ENCODE data around the gene TIGD7.

The TIGD7 gene

DNA sequence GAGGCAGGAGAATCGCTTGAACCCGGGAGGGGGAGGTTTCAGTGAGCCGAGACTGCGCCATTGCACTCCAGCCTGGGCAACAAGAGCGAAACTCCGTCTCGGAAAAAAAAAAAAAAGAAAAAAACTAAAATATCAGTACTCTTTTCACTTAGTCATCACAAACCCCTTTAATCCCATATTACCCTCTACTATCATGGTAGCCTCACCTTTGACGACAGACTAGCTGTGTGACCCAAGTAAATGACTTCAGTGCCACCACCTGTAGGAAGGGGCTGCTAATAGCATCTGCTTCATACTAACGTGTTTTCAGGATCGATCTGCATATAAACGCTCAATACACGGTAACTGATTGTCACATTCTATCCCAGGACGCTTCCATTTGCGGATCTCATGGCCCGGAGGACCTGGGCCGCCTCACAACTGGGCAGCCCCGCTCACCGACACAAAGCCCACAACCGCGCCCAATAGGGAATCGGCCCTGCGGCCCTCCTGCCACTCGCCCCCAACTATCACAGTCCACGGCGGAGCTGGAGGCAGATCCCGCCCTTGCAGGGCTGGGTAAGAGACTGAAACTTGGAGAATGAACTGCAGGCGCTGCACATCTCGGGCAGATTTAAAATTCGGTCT, 23.0 kb downstream of the TIGD7 start:
- peak overlapping the region; percentile 98 for H3K4me3 ChIP-seq (replicated peaks; ENCODE audit: insufficient read depth, low read length)
- H3K27me3 ChIP-seq (ENCODE audit: insufficient read depth, poor library complexity, severe bottlenecking), result no peaks in the 10 kb centered on the region
- TF ChIP-seq GABPA (IDR thresholded peaks at IDR 0.05; ENCODE audit: low read depth) (no peak), REST (IDR thresholded peaks at IDR 0.05; ENCODE audit: insufficient replicate concordance, low read depth) (no peak), POLR2AphosphoS5 (IDR thresholded peaks at IDR 0.05; ENCODE audit: low read depth) (no peak), SPI1 (IDR thresholded peaks at IDR 0.05; ENCODE audit: borderline replicate concordance, low read depth) (no peak), CTCF (IDR thresholded peaks at IDR 0.05; ENCODE audit: insufficient read depth, low read length) (no peak)
- H3K27ac ChIP-seq (replicated peaks), result peak overlapping the region; percentile 98
- peak in 1 of 2 experiments; percentile 47 for DNase-seq (ENCODE audit: low read depth in 1 of 2, low spot score in 1 of 2)

DNA sequence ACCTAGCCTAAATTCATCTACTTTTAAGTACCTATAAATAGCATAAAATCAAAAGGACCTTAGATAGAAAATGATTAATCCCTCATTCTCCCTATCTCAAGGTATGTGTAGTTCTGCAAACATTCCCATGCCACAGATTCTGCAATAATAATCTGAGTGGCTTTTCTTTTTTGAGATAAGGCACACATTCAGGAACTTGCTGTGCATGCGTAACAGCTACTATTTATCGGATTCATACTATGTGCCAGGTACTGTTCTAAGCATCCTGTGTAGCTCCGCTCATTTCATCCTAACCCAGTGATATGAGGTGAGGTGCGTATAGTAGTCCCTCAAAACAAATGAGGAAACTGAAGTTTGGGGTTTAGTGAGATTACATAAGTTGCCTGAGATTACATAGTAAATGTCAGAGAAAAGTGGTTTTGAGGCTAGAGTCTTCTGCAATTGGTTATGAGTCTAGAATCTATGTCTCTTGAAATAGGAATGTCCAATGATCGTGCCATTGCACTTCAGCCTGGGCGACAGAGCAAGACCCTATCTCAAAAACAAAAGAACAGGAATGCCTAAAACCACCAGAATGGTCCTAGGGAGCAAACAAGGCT, 23.9 kb downstream of the TIGD7 start:
- Histone ChIP-seq H3K27ac (replicated peaks) (peak overlapping the region; percentile 36), H3K27me3 (ENCODE audit: insufficient read depth, poor library complexity, severe bottlenecking) (no peaks in the 10 kb centered on the region), H3K4me3 (replicated peaks; ENCODE audit: insufficient read depth, low read length) (no peak overlapping the region)
- no peak for TF ChIP-seq REST (IDR thresholded peaks at IDR 0.05; ENCODE audit: insufficient replicate concordance, low read depth)
- no peak for TF ChIP-seq POLR2AphosphoS5 (IDR thresholded peaks at IDR 0.05; ENCODE audit: low read depth)
- no peak for TF ChIP-seq GABPA (IDR thresholded peaks at IDR 0.05; ENCODE audit: low read depth)
- no peak for TF ChIP-seq CTCF (IDR thresholded peaks at IDR 0.05; ENCODE audit: insufficient read depth, low read length)
- TF ChIP-seq SPI1 (IDR thresholded peaks at IDR 0.05; ENCODE audit: borderline replicate concordance, low read depth), result no peak
- peak in 1 of 2 experiments; percentile 53 for DNase-seq (ENCODE audit: low read depth in 1 of 2, low spot score in 1 of 2)

- no peak for DNase-seq (ENCODE audit: low read depth in 1 of 2, low spot score in 1 of 2)
- TF ChIP-seq CTCF (IDR thresholded peaks at IDR 0.05; ENCODE audit: insufficient read depth, low read length), result no peak
- TF ChIP-seq POLR2AphosphoS5 (IDR thresholded peaks at IDR 0.05; ENCODE audit: low read depth), result no peak
- TF ChIP-seq GABPA (IDR thresholded peaks at IDR 0.05; ENCODE audit: low read depth), result no peak
- TF ChIP-seq SPI1 (IDR thresholded peaks at IDR 0.05; ENCODE audit: borderline replicate concordance, low read depth), result no peak
- TF ChIP-seq REST (IDR thresholded peaks at IDR 0.05; ENCODE audit: insufficient replicate concordance, low read depth), result no peak
- H3K4me3 ChIP-seq (replicated peaks; ENCODE audit: insufficient read depth, low read length), result no peak overlapping the region
- no peak overlapping the region for H3K27ac ChIP-seq (replicated peaks)
- no peaks in the 10 kb centered on the region for H3K27me3 ChIP-seq (ENCODE audit: insufficient read depth, poor library complexity, severe bottlenecking)
Observed at GRCh38 chr16:3276679-3277078, 28.6 kb downstream of the TIGD7 start.
